Tibial nerve (tissue), 4 donors: ENCODE results near the gene CLDN12. TPM values are rescaled to one million over a fixed set of nuclear protein-coding genes. Genes with fewer than 3 reads are reported as not detected.

Source experiments
- DNase-seq, 2 donors: peaks; one replicate each; pipeline ENCODE4 v3.0.0-alpha.2; 2019; ENCODE audit warnings: low spot score in 2 of 2
- H3K27ac ChIP-seq, 4 donors: fragments of 200-600 bp; sonication (generic) in 3 of 4; one replicate each; pipeline ENCODE4 v1.5.1; 2017 to 2019; ENCODE audit warnings: mild to moderate bottlenecking in 1 of 4
- H3K27me3 ChIP-seq, 2 donors: fragments of 200-600 bp; sonication (generic) in 1 of 2; one replicate each; pipeline versions ENCODE4 v1.5.1 to v1.6.0; 2017 to 2019
- H3K36me3 ChIP-seq, 3 donors: fragments of 200-600 bp; sonication (generic); one replicate each; pipeline ENCODE4 v1.5.1; 2018 to 2019
- H3K4me1 ChIP-seq, 4 donors: fragments of 200-600 bp; sonication (generic) in 3 of 4; one replicate each; pipeline ENCODE4 v1.5.1; 2017 to 2019
- H3K4me3 ChIP-seq, 4 donors: fragments of 200-600 bp; sonication (generic) in 3 of 4; one replicate each; pipeline ENCODE4 v1.5.1; 2017 to 2019; ENCODE audit warnings: mild to moderate bottlenecking in 1 of 4, moderate library complexity in 1 of 4
- H3K9me3 ChIP-seq, 4 donors: fragments of 200-600 bp; sonication (generic) in 3 of 4; one replicate each; pipeline ENCODE4 v1.5.1; 2017 to 2019
- CTCF ChIP-seq, 5 experiments: fragments of 200-600 bp in 3 of 5; fragments of 450-650 bp in 2 of 5; sonication (generic) in 3 of 5; IDR thresholded peaks; one replicate each; pipeline ENCODE4 v1.5.1; 2016 to 2019; ENCODE audit warnings: antibody characterized with exemption in 5 of 5, mild to moderate bottlenecking in 3 of 5, moderate library complexity in 2 of 5
- EP300 ChIP-seq, 2 donors: sonication (generic); formaldehyde crosslinking; IDR thresholded peaks; one replicate each; pipeline ENCODE4 v1.6.1; 2017; ENCODE audit warnings: antibody characterized with exemption in 2 of 2, mild to moderate bottlenecking in 1 of 2
- POLR2A ChIP-seq, 2 donors: fragments of 450-650 bp; IDR thresholded peaks; one replicate each; pipeline ENCODE4 v1.6.1; 2017; ENCODE audit warnings: antibody characterized with exemption in 2 of 2, mild to moderate bottlenecking in 2 of 2, moderate library complexity in 2 of 2
- WGBS, 2 donors: methylation state at CpG; one replicate each; pipeline ENCODE4 v1.1.5; 2018; 5-methylcytosine and 5-hydroxymethylcytosine counted together
- total RNA-seq, 4 donors: library from RNA; depleted of rRNA; stranded (reverse); fragments of >200 nt; gene quantifications; one replicate each; pipeline ENCODE4 v1.1.0, GENCODE V29; 2016

CLDN12 gene
- total RNA-seq, 4 donors from 2014 or later: 14.1 to 24.3 (median 15.9) TPM

- Histone ChIP-seq H3K9me3 (no peaks in the 10 kb centered on the region), H3K4me1 (peaks cover 0 to 28% (median 4%) of the 10 kb centered on the region in 4 donors), H3K27ac (no peak overlapping the region)
These were observed 8.2 kb downstream of the CLDN12 start for GRCh38 chr7:90411510-90411909.

GRCh38 chr7:90412458-90413184 lies 9.4 kb downstream of the CLDN12 start:
- 91 to 93% methylated on average over 11 of the region's 11 CpGs for WGBS, 2 donors
- Histone ChIP-seq H3K27ac (no peak overlapping the region), H3K27me3 (no peaks in the 10 kb centered on the region), H3K9me3 (no peaks in the 10 kb centered on the region), H3K4me1 (peaks cover 0 to 20% (median 2%) of the 10 kb centered on the region in 4 donors), H3K4me3 (no peak overlapping the region), H3K36me3 (peaks cover 0 to 34% (median 0%) of the 10 kb centered on the region in 3 donors)
- no peak for TF ChIP-seq EP300 (IDR thresholded peaks at IDR 0.05)
- DNase-seq: no peak

More at GRCh38 chr7:90411510-90411909, 8.2 kb downstream of the CLDN12 start:
- H3K27me3 ChIP-seq: no peaks in the 10 kb centered on the region
- no peak for DNase-seq
- H3K4me3 ChIP-seq: no peak overlapping the region
- peaks cover 0 to 34% (median 0%) of the 10 kb centered on the region in 3 donors for H3K36me3 ChIP-seq
- TF ChIP-seq POLR2A (IDR thresholded peaks at IDR 0.05): no peak
- no peak for TF ChIP-seq CTCF (IDR thresholded peaks at IDR 0.05)
- TF ChIP-seq EP300 (IDR thresholded peaks at IDR 0.05): no peak
- WGBS, 2 donors: 68 to 73% methylated on average over 2 of the region's 2 CpGs

GRCh38 chr7:90413185-90413528 lies 9.9 kb downstream of the CLDN12 start:
- H3K4me1 ChIP-seq: peaks cover 0 to 16% (median 2%) of the 10 kb centered on the region in 4 donors
- H3K27me3 ChIP-seq: no peaks in the 10 kb centered on the region
- TF ChIP-seq POLR2A (IDR thresholded peaks at IDR 0.05) (no peak), CTCF (IDR thresholded peaks at IDR 0.05) (no peak), EP300 (IDR thresholded peaks at IDR 0.05) (no peak)
- H3K36me3 ChIP-seq: peaks cover 0 to 34% (median 0%) of the 10 kb centered on the region in 3 donors
- 93 to 95% methylated on average over 2 of the region's 2 CpGs for WGBS, 2 donors
- no peaks in the 10 kb centered on the region for H3K9me3 ChIP-seq
- H3K4me3 ChIP-seq: no peak overlapping the region
- H3K27ac ChIP-seq: no peak overlapping the region
- no peak for DNase-seq

- Histone ChIP-seq H3K27ac (no peak overlapping the region), H3K27me3 (no peaks in the 10 kb centered on the region), H3K9me3 (no peaks in the 10 kb centered on the region), H3K4me3 (no peak overlapping the region), H3K4me1 (no peaks in the 10 kb centered on the region), H3K36me3 (no peaks in the 10 kb centered on the region)
- TF ChIP-seq CTCF (IDR thresholded peaks at IDR 0.05): no peak
- 66 to 68% methylated on average over 6 of the region's 6 CpGs for WGBS, 2 donors
- DNase-seq: no peak
These were observed 18.4 kb downstream of the CLDN12 start for GRCh38 chr7:90421651-90422050.

GRCh38 chr7:90424720-90425119 lies 21.5 kb downstream of the CLDN12 start:
- 83 to 84% methylated on average over 3 of the region's 3 CpGs for WGBS, 2 donors
- H3K4me1 ChIP-seq: no peaks in the 10 kb centered on the region

More at GRCh38 chr7:90424720-90425119, 21.5 kb downstream of the CLDN12 start:
- H3K4me3 ChIP-seq: no peak overlapping the region
- TF ChIP-seq EP300 (IDR thresholded peaks at IDR 0.05) (no peak), CTCF (IDR thresholded peaks at IDR 0.05) (no peak), POLR2A (IDR thresholded peaks at IDR 0.05) (no peak)
- no peak for DNase-seq
- no peaks in the 10 kb centered on the region for H3K36me3 ChIP-seq
- H3K9me3 ChIP-seq: no peaks in the 10 kb centered on the region
- H3K27me3 ChIP-seq: no peaks in the 10 kb centered on the region
- no peak overlapping the region for H3K27ac ChIP-seq
